ENCODE measurements around the gene ZNF317. TPM values are rescaled to one million over a fixed set of nuclear protein-coding genes. Genes with fewer than 3 reads are reported as not detected.
A peak's percentile ranks its signal among the peaks of the same experiment; 100 is the strongest.

ZNF317 gene
- 15.1 TPM for total RNA-seq
- long read RNA-seq, full-length matches to known transcripts: 6 of 12 reads
- long read RNA-seq, partial matches to known transcripts: 0 of 12 reads
- long read RNA-seq, other reads (novel, unspliced or antisense): 6 of 12 reads

- peak; percentile 90 for DNase-seq
- no peaks in the 10 kb centered on the region for H3K27me3 ChIP-seq (ENCODE audit: low read depth)
- TF ChIP-seq, protein P1, sequence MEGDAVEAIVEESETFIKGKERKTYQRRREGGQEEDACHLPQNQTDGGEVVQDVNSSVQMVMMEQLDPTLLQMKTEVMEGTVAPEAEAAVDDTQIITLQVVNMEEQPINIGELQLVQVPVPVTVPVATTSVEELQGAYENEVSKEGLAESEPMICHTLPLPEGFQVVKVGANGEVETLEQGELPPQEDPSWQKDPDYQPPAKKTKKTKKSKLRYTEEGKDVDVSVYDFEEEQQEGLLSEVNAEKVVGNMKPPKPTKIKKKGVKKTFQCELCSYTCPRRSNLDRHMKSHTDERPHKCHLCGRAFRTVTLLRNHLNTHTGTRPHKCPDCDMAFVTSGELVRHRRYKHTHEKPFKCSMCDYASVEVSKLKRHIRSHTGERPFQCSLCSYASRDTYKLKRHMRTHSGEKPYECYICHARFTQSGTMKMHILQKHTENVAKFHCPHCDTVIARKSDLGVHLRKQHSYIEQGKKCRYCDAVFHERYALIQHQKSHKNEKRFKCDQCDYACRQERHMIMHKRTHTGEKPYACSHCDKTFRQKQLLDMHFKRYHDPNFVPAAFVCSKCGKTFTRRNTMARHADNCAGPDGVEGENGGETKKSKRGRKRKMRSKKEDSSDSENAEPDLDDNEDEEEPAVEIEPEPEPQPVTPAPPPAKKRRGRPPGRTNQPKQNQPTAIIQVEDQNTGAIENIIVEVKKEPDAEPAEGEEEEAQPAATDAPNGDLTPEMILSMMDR (IDR thresholded peaks at IDR 0.05; ENCODE audit: borderline replicate concordance): no peak
- H3K4me1 ChIP-seq: peaks cover 39% of the 10 kb centered on the region
- peak within 1 kb of the TSS; percentile 88 for H3K4me3 ChIP-seq
- H3K36me3 ChIP-seq: peaks cover 11% of the 10 kb centered on the region
- H3K27ac ChIP-seq (replicated peaks): peak within 1 kb of the TSS; percentile 89
- peaks cover 15% of the 10 kb centered on the region for H3K9me3 ChIP-seq (replicated peaks)
- intact Hi-C loops (cut with micrococcal nuclease): no loop called here
These were observed at the start of gene ZNF317 for GRCh38 chr19:9140159-9140874. ZNF317 (plus strand) TSS chr19:9140397; CDS start chr19:9156017, 15,620 bp downstream.

DNA sequence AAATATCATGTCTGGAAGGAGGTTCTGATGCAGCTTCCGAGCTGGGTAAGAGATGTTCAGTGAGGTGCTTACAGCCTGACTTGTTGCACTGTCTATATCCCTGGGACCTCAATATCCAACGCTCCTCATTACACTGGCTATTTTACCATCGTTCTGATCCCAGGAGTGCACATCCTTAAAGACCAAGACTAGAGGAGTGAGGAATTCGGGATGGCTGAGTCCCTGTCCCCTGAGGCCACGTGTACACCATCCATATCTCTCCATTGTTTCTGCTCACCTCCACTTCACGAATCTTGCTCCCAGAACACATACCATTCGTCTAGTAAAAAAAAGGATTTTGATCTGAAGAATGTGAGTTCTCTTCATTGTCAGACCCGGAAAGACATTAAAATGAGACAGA lies 32.8 kb upstream of the ZNF317 start, which contains the start of gene OR7G2:
OR7G2 (minus strand) TSS at position 101 of the 400 bp plus-strand sequence. CDS start 4,232 bp downstream, outside the sequence.
- no peak within 1 kb of the TSS for H3K4me3 ChIP-seq
- H3K36me3 ChIP-seq: no peaks in the 10 kb centered on the region
- intact Hi-C loops (cut with micrococcal nuclease): no loop called here
- TF ChIP-seq, protein P1 (IDR thresholded peaks at IDR 0.05; ENCODE audit: borderline replicate concordance): no peak
- no peak for DNase-seq
- H3K27me3 ChIP-seq (ENCODE audit: low read depth): peaks cover 97% of the 10 kb centered on the region
- H3K4me1 ChIP-seq: no peaks in the 10 kb centered on the region
- H3K27ac ChIP-seq (replicated peaks): no peak within 1 kb of the TSS
- no peaks in the 10 kb centered on the region for H3K9me3 ChIP-seq (replicated peaks)

- Histone ChIP-seq H3K9me3 (replicated peaks) (no peaks in the 10 kb centered on the region), H3K27me3 (ENCODE audit: low read depth) (peaks cover 97% of the 10 kb centered on the region), H3K4me3 (no peak overlapping the region), H3K36me3 (no peaks in the 10 kb centered on the region), H3K27ac (replicated peaks) (no peak overlapping the region), H3K4me1 (no peaks in the 10 kb centered on the region)
- DNase-seq: no peak
- TF ChIP-seq, protein P1 (IDR thresholded peaks at IDR 0.05; ENCODE audit: borderline replicate concordance): no peak
- intact Hi-C loops (cut with micrococcal nuclease): no loop called here
These were observed 30.2 kb upstream of the ZNF317 start for GRCh38 chr19:9109959-9110358.

GRCh38 chr19:9115307-9115813 lies 24.8 kb upstream of the ZNF317 start, which contains the start of gene OR7G1:
OR7G1 (minus strand) TSS chr19:9115763; CDS start chr19:9115763, 0 bp downstream.
- TF ChIP-seq, protein P1 (IDR thresholded peaks at IDR 0.05; ENCODE audit: borderline replicate concordance): no peak
- no peak for DNase-seq
- no peak within 1 kb of the TSS for H3K27ac ChIP-seq (replicated peaks)
- intact Hi-C loops (cut with micrococcal nuclease): no loop called here
- no peaks in the 10 kb centered on the region for H3K4me1 ChIP-seq
- peaks cover 93% of the 10 kb centered on the region for H3K27me3 ChIP-seq (ENCODE audit: low read depth)
- no peak within 1 kb of the TSS for H3K4me3 ChIP-seq
- peaks cover 3% of the 10 kb centered on the region for H3K9me3 ChIP-seq (replicated peaks)
- no peaks in the 10 kb centered on the region for H3K36me3 ChIP-seq

DNA sequence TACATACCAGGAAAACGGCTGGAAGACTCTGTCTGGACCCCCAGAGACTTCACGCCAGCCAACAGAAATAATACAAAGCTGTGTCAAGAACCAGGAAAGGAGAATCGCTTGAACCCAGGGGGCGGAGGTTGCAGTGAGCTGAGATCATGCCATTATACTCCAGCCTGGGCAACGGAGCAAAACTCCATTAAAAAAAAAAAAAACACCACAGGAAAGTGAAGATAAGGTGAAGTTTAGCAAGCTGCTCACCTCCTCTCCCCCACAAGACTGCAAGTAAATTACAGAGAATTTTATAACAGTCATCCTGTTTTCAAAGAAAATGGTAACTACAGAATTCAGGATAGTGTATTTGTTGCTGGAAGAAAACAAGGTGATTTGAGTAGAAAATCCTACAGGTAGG lies 23.6 kb upstream of the ZNF317 start:
- no peak overlapping the region for H3K4me3 ChIP-seq
- no peak for DNase-seq
- no peaks in the 10 kb centered on the region for H3K4me1 ChIP-seq
- peaks cover 7% of the 10 kb centered on the region for H3K9me3 ChIP-seq (replicated peaks)
- H3K27ac ChIP-seq (replicated peaks): no peak overlapping the region
- H3K27me3 ChIP-seq (ENCODE audit: low read depth): peaks cover 89% of the 10 kb centered on the region
- intact Hi-C loops (cut with micrococcal nuclease): no loop called here
- TF ChIP-seq, protein P1 (IDR thresholded peaks at IDR 0.05; ENCODE audit: borderline replicate concordance): no peak
- no peaks in the 10 kb centered on the region for H3K36me3 ChIP-seq
